Omental fat pad (tissue), 4 donors: ENCODE measurements around the gene CLEC16A. TPM values are rescaled to one million over a fixed set of nuclear protein-coding genes. Genes with fewer than 3 reads are reported as not detected.

Experiments used
- ATAC-seq: fragments of 150-250 bp; one replicate; pipeline ENCODE4 v1.9.1; 2016; ENCODE audit warnings: mild to moderate bottlenecking, moderate library complexity; ENCODE audit not compliant: low FRiP score
- DNase-seq: peaks from one replicate; pipeline ENCODE4 v3.0.0-alpha.2; 2019; ENCODE audit warnings: low spot score
- total RNA-seq, 4 donors: library from RNA; depleted of rRNA; stranded (reverse); fragments of >200 nt; gene quantifications; one replicate each; pipeline ENCODE4 v1.1.0, GENCODE V29; 2016
- TF ChIP-seq, protein P1 (sequence below), 3 donors: fragments of 450-650 bp; IDR thresholded peaks; one replicate each; pipeline ENCODE4 v1.5.1; 2016 to 2017; ENCODE audit warnings: antibody characterized with exemption in 3 of 3, mild to moderate bottlenecking in 3 of 3, moderate library complexity in 2 of 3

The CLEC16A gene
- total RNA-seq, 4 donors from 2014 or later = 24.0 to 36.9 (median 29.5) TPM

DNA sequence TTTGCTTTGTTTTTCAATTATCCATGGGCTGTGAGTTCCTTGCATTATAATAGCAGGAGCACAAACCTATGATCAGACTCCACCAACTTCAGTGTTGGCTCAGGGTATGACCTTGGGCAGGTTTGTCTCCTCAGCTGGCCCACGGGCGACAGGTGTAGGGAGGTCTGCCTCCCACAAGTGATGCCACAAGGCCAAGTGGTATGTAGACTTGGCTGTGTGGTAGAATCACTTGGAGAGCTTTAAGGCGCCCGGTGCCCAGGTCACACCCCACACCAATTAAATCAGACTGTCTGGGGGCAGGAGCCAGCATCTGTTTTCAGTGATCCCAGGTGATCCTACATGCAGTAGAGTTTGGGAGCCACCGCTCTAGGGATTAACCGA is 153.4 kb downstream of the CLEC16A start:
- TF ChIP-seq, protein P1, sequence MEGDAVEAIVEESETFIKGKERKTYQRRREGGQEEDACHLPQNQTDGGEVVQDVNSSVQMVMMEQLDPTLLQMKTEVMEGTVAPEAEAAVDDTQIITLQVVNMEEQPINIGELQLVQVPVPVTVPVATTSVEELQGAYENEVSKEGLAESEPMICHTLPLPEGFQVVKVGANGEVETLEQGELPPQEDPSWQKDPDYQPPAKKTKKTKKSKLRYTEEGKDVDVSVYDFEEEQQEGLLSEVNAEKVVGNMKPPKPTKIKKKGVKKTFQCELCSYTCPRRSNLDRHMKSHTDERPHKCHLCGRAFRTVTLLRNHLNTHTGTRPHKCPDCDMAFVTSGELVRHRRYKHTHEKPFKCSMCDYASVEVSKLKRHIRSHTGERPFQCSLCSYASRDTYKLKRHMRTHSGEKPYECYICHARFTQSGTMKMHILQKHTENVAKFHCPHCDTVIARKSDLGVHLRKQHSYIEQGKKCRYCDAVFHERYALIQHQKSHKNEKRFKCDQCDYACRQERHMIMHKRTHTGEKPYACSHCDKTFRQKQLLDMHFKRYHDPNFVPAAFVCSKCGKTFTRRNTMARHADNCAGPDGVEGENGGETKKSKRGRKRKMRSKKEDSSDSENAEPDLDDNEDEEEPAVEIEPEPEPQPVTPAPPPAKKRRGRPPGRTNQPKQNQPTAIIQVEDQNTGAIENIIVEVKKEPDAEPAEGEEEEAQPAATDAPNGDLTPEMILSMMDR (IDR thresholded peaks at IDR 0.05) = no peak
- ATAC-seq (no peak), DNase-seq (no peak)

DNA sequence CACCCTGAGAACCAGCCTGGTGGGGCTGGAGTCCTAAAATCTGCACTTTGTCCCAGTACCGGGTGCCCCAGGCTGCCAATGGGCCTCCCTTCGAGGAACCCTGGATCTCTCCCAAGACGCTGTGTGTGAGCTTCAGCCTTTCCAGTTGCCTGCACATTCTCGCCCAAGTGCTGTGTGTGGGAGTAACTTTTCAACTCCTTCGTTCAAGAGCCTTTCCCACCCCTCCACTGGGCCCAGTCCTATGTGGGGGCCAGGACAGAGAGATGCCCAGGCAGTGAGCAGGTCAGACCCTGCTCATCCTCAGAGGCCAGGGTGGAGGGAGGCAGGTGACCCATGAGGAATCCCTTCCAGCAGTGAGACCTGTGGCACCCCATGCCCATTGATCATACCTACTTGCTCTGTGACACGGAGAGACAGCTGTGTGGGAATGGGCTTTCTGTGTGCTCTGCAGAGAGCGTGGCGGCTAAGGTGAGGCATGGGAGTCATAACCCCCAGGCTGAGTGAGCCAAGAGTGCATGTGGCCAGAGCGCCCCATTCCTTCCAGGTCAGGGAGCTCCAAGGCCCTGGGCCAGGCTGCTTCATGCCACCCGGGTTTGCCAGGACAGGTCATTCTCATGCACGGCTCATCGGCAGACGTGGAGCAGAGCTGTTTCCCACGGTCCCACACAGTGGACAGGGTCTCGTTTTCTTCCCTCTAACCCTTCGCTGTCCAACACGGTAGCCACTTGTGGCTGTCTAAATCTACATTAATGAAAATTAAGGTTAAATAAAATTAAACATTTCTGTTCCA is 154.4 kb downstream of the CLEC16A start:
- no peak for DNase-seq
- no peak for ATAC-seq
- TF ChIP-seq, protein P1 (IDR thresholded peaks at IDR 0.05) = no peak

DNA sequence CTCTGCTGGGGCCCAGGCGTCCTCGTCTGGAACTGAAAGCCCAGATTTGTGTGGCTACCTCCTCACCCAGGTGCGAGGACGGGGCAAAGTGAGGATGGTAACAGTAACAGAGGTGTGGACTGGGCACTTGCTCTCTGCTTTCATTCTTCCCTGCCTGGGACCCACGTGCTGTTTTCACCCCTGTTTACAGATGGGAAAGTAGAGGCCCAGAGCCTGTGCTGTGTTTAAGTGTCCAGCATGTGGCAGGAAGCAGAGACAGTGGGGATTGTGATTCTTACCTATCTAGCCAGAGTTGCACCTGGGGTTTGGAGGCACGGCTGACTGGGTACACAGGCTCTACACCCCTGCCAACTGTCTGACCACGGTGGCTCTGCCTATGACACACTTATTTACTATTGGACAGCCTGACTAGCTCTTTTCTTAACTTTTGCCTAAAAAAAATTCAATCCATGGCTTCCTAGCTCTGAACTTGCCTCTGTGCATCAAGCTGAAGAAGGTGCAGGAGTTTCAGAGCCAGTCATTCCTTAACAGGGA is 155.4 kb downstream of the CLEC16A start:
- no peak for ATAC-seq
- TF ChIP-seq, protein P1 (IDR thresholded peaks at IDR 0.05) = no peak

DNA sequence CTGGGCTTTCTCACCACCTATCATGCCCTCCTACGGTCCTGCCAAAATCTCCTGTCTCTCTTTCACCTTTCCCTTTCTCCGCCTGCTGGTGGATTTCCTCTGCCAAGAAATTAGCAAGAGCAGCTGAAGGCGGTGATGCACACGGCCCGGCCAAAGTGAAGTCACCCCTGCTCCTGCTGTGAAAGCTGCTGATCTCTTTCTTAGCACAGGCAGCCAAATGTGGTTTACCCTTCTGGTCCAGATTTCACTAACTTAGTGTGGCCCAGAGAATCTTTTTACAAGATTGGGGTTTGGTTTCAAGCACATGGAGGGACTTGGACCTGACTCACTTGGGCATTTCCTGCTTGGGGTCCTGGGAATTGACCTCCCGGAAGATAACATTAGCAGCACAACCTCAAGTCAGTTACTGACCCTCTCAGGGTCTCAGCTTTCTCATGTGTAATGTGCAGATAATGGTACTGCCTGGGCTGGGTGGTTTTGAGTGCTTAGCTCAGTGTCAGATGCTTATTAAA is 155.9 kb downstream of the CLEC16A start:
- DNase-seq = no peak
- peak; percentile 70 for ATAC-seq
- TF ChIP-seq, protein P1 (IDR thresholded peaks at IDR 0.05) = no peak

More for the DNA sequence above, 155.4 kb downstream of the CLEC16A start:
- no peak for DNase-seq

DNA sequence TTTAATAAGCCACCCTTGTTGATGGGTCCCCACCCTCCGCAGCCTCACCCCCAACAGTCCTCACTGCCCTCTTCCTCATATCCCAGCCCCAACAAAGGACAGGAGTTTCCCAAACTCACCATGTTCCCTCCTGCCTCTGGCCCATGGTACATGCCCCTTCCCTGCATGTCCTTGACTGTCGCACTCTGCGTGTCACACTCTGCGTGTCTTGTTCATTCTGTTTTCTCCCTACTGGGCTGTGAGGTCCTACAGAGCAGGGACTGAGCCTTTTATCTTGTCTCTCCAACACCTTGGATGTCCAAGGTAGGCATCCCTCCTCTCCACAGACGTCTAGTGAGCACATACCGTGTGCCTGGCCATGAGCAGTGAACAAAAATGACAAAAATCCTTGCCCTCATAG is 156.9 kb downstream of the CLEC16A start:
- TF ChIP-seq, protein P1 (IDR thresholded peaks at IDR 0.05) = no peak
- no peak for DNase-seq
- ATAC-seq = no peak

DNA sequence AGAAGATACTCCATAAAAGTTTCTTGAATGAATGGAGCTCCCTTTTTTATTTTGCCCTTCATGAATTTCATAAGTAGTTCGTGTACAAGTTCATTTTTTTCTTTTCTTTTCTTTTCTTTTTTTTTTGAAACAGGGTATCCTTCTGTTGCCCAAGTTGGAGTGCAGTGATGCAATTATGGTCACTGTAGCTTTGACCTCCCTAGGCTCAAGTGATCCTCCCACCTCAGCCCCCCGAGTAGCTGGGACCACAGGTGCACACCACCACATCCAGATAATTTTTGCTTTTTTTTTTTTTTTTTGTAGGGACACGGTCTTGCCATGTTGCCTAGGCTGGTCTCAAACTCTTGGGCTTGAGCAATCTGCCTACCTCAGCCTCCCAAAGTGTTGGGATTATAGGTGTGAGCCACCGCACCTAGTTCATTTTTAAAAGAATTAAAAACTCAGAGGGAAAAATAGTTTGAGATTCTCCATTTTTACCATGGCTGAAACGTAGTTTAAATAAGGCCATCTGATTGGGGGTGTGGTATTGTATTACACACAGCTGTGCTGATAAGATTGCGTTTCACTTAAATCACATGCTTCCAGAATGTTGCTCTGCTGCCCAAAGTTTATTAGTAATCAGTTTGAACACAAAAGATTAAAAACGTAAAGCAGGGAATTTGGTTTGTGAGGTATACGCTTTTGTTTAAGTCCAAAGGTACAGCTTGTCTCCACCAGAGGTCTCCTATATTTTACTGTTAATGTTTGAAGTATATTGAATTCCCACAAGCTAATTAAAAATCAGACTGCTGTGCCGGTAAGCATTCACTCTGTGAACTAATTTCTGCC is 157.5 kb downstream of the CLEC16A start:
- ATAC-seq (no peak), DNase-seq (no peak)
- TF ChIP-seq, protein P1 (IDR thresholded peaks at IDR 0.05) = no peak
